AG04450 (cell line): ENCODE measurements around the gene RABL3. TPM values are rescaled to one million over a fixed set of nuclear protein-coding genes. Genes with fewer than 3 reads are reported as not detected.
A peak's percentile ranks its signal among the peaks of the same experiment; 100 is the strongest.

Experiments
- CTCF ChIA-PET: fragments of 300-600, 350-600 bp; formaldehyde crosslinking; extraction: SDS; loops from one replicate; lab custom pipeline; 2022; ENCODE audit warnings: antibody characterized with exemption, inconsistent platforms; lab: Charles Lee
- POLR2A ChIA-PET: fragments of 350-600 bp; formaldehyde crosslinking; extraction: SDS; loops from one replicate; lab custom pipeline; 2021; ENCODE audit warnings: antibody characterized with exemption, inconsistent platforms; lab: Yijun Ruan, JAX
- DNase-seq: peaks from one replicate; pipeline ENCODE4 v3.0.0-alpha.2; 2011; ENCODE audit warnings: low read depth, low spot score
- H3K27ac ChIP-seq: one replicate; pipeline ENCODE4 v1.5.1; 2012; ENCODE audit warnings: low read depth, low read length, control low read depth
- H3K27me3 ChIP-seq: one replicate; pipeline ENCODE4 v1.6.0; 2012; ENCODE audit warnings: low read length; ENCODE audit not compliant: control insufficient read depth, insufficient read depth
- H3K4me3 ChIP-seq: 2 replicates; pipeline ENCODE4 v1.5.1; 2011; ENCODE audit warnings: mild to moderate bottlenecking, low read depth, low read length, control low read depth
- H3K9me3 ChIP-seq: 2 replicates; pipeline ENCODE4 v1.5.1; 2012; ENCODE audit warnings: low read length; ENCODE audit not compliant: control insufficient read depth, insufficient read depth
- CTCF ChIP-seq: IDR thresholded peaks from 2 replicates; pipeline ENCODE4 v1.5.1; 2011; ENCODE audit warnings: low read depth, low read length, control low read depth, inconsistent platforms
- polyA plus RNA-seq: library from polyadenylated mRNA; depleted of rRNA; stranded (reverse); fragments of >200 nt; gene quantifications from 2 replicates; pipeline ENCODE4 v1.2.3, GENCODE V29; 2011

Gene RABL3
- polyA plus RNA-seq, 1 experiment = 9.3 TPM

DNA sequence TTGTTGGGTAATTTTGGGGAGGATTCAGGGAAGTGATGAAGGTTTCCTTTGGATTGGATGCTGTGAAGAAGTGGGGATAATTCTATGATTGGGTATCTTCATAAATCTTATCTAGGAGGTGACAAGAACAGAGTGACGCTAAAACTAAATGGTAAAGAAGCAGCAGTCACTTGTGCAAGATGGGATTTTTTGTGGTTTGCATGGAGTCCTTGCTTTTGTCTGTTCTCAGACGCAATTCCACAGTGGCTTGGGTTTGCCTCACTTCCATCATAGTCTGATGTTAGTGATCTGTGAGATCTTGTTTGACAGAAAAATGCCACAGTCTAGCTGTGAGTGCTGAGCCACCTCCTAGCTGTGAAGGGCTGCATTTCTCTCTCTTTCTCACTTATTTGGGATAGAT lies 27.1 kb upstream of the RABL3 start:
- CTCF ChIA-PET = interaction anchor here (1.5 to 4.7 kb wide), 2 partner anchors 25 to 211 kb away, joined by 3 to 35 read pairs; no protein-coding TSS in a partner anchor
- H3K27ac ChIP-seq = no peak overlapping the region

GRCh38 chr3:120767106-120767505 lies 24.8 kb upstream of the RABL3 start:
- Histone ChIP-seq H3K9me3 (no peaks in the 10 kb centered on the region), H3K27ac (no peak overlapping the region), H3K27me3 (no peaks in the 10 kb centered on the region), H3K4me3 (no peak overlapping the region)
- DNase-seq = peak; percentile 37
- CTCF ChIA-PET = interaction anchor here (1.0 to 4.7 kb wide), 4 partner anchors 27 to 208 kb away, joined by 3 to 35 read pairs (median 6); no protein-coding TSS in a partner anchor
- POLR2A ChIA-PET = no interaction called here
- no peak for TF ChIP-seq CTCF

More for the DNA sequence above, 27.1 kb upstream of the RABL3 start:
- no peak for TF ChIP-seq CTCF
- Histone ChIP-seq H3K4me3 (no peak overlapping the region), H3K27me3 (no peaks in the 10 kb centered on the region), H3K9me3 (no peaks in the 10 kb centered on the region)
- POLR2A ChIA-PET = no interaction called here
- DNase-seq = no peak

DNA sequence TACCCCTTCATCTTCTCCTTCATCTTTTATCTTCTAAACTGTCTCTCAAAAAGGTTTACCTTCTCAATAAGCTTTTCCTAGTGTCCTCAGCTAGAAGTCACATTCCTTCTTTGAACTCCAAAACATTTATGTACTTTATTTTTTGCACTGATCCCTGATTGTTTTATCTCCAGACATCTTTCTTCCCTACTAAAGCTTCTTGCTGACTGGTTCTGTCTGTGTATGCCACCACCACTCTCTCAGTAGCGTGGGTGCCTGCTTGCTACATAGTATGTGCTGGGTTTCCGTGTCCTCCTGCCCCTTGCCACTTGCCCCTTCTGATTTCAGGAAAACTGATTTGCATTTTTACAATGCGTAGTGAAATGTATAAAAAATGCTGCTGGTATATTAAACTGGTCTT lies 24.3 kb upstream of the RABL3 start:
- H3K9me3 ChIP-seq = no peaks in the 10 kb centered on the region
- no peak overlapping the region for H3K4me3 ChIP-seq
- ChIA-PET CTCF (interaction anchor here (1.6 to 4.7 kb wide), 3 partner anchors 28 to 206 kb away, joined by 7 to 35 read pairs (median 11); no protein-coding TSS in a partner anchor), POLR2A (no interaction called here)
- no peaks in the 10 kb centered on the region for H3K27me3 ChIP-seq
- no peak for TF ChIP-seq CTCF
- no peak overlapping the region for H3K27ac ChIP-seq
- DNase-seq = no peak

DNA sequence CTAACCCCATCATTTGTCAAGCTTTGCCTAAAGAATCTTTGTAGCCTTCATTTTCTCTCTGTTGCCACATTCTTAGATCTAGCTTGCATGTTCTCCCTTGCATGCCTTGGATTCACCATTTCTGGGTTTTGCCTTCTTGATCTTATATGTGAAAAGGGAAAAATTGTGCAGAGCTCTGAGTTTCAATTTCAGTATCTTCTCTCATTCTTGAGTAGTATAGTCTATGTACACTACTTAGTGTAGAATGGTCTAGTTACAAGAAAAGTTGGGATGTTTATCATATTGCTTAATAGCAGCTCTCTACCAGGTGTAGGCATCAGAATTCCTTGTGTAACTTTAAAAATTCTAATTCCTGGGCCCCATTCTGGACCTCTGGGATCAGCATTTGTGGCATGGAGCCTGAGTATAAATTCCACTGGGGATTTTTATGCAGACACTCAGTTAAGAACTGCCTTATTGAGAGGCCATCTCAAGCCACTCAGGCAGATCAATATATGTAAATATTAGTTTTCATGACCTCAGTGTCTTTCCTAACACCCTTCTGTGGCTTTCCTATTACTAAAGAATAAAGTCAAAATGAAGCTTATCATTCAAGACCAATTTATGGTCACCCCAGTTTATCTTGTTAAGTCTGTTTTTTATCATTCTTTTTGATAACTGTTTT lies 23.6 kb upstream of the RABL3 start:
- no peak overlapping the region for H3K27ac ChIP-seq
- no peak overlapping the region for H3K4me3 ChIP-seq
- no peak for TF ChIP-seq CTCF
- DNase-seq = no peak
- ChIA-PET CTCF (interaction anchor here (0.8 to 4.7 kb wide), 5 partner anchors 29 to 349 kb away, joined by 3 to 35 read pairs (median 4); no protein-coding TSS in a partner anchor), POLR2A (no interaction called here)
- no peaks in the 10 kb centered on the region for H3K27me3 ChIP-seq
- no peaks in the 10 kb centered on the region for H3K9me3 ChIP-seq

DNA sequence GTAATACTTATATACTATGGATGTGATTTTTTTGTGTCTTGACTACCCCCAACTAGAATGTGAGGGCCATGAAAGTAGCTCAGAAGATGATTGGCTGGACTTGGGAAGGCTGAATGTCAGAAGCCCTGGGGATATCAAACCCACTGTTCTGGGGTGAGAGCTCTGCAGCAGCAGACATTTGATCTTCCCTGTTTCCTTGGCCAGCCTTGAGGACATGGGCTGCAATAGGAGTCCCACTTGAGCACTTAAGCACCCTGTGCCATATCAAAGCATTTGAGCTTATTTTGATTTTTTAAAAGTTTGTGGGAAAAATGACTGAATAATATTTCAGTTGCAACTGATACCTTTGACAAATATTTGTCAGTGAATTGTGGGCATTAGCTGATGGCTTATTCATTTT lies 21.9 kb upstream of the RABL3 start:
- DNase-seq = no peak
- CTCF ChIA-PET = interaction anchor here (0.8 kb wide), 1 partner anchor 123 kb away, joined by 3 read pairs; no protein-coding TSS in a partner anchor
- POLR2A ChIA-PET = interaction anchor here (1.0 kb wide), 1 partner anchor 71 kb away, joined by 3 read pairs; no protein-coding TSS in a partner anchor

More for the DNA sequence above, 21.9 kb upstream of the RABL3 start:
- TF ChIP-seq CTCF = no peak
- Histone ChIP-seq H3K9me3 (no peaks in the 10 kb centered on the region), H3K27me3 (no peaks in the 10 kb centered on the region), H3K27ac (no peak overlapping the region), H3K4me3 (no peak overlapping the region)
